ENCODE measurements around the gene CSTF1.
A peak's percentile ranks its signal among the peaks of the same experiment; 100 is the strongest.

CSTF1 gene

DNA sequence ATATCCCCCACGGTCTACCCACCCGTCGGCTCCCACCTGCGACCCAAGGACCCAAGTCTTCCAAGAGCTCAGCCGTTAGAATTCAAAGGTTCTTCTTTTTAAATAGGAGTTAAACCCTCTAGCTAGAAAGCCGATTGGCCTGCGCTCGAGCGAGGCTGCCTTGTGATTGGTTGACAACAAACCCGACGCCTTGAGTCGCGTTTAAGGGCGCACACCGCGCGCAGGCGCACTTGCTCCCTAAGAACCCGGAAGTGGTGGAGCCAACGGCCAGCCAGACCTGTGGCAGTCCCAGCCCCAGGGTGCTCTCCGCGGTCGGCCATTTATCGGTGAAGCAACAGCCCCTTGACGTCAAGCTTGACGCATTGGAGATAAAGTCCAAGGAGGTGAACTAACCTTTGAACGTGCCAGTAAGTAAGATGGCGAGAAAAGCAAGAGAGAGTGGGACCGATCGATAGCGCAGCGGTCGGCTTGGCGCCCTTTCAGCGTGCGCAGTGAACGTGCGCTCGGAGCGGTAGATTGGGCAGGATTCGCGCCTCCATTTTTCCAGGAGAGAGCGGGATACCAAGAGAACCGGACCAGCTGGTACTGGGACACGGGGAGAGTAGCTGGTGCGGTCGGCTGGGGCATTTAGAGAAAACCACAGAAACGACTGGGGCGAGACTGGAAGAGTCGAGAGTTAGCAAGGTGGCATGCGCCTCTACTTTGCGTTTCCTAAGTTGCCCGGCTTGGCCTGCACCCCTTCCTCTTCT lies at the start of gene CSTF1, which contains the start of gene AURKA:
Gene CSTF1 (plus strand): TSS at position 514 of the 749 bp plus-strand sequence. CDS start 2,908 bp downstream, outside the sequence.
Gene AURKA (minus strand): TSS at position 84 of the 749 bp plus-strand sequence. CDS start 4,018 bp downstream, outside the sequence.
- DNase-seq (ENCODE audit: low spot score), result peak; percentile 100

DNA sequence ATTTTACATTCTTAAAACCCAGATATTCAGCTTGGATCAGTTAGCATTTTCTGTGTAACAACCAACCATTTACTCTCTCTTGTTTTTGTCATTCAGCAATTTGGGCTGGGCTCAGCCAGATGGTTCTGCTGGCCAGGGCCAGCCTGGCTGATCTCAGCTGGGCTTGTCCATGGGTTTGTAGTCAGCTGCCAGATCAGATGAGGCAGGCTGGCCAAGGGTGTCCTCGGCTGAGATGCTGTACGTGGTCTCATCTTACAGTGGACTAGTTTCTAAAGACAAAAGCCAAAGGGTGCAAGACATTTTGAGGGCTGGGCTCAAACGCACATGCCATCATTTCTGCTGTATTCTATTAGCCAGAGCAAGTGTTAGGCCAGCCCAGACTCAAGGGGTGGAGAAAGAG lies 49.7 kb upstream of the CSTF1 start:
- DNase-seq (ENCODE audit: low spot score), result no peak

DNA sequence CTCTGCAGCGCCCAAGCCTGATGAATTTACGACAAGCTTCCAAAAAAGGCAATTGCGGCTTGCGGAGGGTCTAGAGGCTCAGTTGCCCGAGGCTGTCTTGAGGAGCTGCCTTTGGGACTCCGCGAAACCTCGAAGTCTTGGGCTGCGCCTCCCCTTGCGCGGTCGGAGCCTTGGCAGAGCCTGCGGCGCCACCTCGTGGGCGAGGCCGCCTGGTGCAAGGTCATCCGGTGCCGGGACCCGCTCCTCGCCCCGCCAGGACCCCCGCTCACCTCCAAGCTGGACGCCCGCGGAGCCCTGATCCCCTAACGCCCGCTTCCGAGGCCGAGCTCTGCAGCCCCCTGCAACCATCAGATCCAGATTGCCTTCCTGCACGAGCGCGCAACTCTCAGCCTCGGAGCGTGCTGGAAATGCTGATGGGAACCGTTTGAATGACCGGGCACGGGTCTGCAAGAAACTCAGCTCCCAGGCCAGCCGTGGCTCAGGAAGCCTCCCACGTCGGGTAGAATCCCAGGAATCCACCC lies 48.5 kb upstream of the CSTF1 start:
- DNase-seq (ENCODE audit: low spot score), result peak; percentile 81

DNA sequence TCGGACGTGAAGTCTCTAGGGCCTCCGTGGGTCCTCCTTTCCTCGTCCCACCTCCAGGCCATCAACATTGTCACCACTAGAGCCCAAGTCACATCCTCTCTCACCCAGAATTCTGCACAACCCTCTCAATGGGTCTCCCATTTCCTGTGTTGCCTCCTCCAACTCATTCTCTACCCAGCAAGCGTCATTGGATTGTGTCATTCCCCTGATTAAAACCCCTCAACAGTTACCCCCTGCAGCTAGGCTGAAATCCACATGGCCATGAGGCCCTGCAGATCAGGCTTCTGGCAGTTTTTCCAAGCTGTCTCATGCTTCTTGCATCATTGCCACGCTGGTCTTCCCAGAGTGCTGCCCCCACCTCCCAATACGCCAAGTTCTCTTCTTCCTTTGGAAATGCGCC lies 46.5 kb upstream of the CSTF1 start:
- no peak for DNase-seq (ENCODE audit: low spot score)

DNA sequence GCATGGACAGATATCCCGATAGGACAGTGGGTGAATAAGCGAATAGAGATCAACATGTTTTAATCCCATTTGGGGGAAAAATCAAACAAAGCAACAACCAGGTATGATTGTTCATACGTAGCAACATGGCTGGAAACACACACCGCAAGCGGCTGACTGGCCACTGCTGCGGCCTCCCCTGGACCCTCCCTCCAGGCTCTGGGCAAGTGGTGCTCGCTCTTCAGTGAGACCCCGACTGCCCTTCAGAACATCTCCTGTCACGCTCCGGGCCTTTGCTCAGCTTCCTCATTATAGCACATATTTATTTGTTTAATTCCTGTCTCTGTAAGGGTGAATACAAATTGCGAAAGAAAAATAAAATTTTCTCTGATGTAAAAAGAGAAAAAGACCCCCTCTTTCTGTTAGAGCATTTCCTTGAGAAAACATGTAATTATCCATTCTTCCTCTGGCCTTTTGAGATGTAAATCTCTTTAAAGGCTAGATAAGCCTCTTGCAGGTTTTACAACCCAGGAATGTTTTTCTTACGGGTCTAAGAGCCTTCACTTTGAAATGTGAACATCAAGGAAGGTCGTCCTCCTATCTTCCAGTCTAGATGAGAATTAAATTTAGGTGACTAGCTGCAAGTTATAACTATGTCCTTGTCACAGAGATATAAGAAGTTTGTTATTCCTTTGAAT lies 44.7 kb upstream of the CSTF1 start:
- DNase-seq (ENCODE audit: low spot score), result no peak

DNA sequence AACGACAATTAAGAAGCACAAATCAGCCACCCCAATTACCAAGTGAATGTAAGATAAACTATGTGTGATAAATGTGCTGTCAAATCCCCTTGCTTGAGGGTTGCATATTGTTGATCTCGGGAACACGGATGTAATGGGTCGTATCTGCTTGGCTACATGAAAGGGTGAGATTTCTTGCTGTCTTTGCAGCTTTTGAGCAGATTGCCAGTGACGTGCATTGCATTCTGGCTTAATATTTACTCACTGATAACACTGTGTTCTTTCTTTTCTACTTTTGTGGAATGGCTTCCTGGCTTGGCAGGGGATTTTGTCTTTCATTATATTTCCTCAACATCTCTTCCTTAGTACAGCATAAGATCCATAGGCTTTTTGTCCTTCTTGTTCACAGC lies 44.1 kb upstream of the CSTF1 start:
- no peak for DNase-seq (ENCODE audit: low spot score)

DNA sequence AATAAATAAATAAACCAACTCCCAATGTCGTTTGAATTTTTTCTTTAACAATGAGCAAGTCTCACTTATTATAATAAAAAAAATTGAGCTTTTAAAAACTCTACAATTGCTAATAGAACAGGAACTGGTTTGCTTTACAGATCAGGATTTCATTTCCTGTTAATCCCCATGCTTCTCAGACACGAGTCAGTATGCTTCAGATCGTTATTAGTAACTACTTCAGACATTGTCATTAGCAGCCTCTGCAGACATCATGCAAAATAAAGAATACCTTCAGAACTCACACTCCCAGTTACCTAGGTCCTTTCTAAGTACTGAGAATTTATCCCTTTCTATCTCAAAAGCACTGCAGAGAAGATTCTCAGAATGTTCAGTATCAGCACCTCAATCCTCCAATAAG lies 43.7 kb upstream of the CSTF1 start:
- DNase-seq (ENCODE audit: low spot score), result no peak

DNA sequence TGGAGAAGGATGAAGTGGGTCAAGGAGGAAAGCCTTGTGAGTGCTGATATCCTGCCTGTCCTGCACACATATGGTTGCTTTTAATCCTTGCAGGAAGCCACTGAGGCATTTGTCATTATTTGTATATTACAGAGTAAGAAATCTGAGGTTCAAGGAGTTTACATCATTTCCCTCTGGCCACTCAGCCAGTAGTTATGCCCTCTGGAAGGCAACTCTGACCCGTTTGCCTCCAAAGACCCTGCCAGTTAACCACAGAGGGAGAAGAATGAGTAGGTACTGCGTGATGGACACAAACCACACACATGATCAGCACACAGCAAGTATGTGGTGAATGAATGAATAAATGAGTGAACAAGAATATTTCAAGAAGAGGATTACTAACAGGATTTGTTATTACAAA lies 41.6 kb upstream of the CSTF1 start:
- no peak for DNase-seq (ENCODE audit: low spot score)

DNA sequence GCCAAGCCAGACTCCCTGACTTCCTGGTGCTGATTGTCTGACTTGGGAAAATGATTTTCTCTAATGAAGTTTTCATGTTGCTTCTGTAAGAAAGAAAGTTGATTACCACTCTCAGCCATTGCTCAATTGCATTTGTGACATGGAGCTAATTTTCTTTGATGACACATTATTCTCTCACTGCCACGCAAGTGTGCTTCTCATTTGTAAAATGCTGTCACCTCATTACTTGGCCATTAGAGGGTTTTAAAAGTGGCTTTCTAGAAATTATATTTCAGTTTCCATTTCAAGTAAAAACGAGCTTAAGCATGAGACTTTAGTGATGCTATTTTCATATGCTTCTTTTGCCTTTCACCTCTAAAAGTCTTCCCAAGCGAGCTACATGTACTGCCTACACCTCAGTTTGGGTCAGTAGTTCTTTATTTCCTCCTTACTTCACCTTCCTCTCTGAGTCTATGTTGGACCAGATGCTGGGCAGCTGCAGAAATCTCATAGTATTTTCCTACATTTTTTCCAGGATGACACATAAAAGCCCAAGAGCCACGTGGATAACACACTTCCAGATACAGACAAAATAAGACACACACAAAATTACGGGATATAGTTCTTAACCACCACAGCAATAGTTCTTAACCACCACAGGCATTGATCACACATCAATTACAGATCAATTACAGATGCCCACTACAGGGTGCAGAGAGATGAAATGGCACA lies 39.9 kb upstream of the CSTF1 start:
- DNase-seq (ENCODE audit: low spot score), result peak; percentile 36

DNA sequence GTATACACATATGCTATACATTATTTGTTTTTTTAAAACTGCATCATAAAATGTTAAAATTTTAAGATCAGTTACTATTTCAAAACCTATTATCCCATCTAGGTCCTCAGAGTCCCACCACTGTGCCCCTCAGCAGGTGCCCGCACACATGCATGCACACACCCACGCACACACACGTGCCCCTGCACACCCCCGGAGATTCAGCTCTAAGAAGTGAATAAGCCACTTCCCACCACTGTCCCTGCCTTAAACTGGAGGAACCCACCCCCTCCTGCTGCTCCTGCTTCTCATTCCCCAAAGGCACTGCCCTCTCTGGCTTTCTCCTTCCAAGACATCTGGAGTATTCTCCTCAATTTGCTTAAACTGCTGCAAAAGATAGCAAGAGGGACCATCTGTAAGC lies 39.1 kb upstream of the CSTF1 start:
- DNase-seq (ENCODE audit: low spot score), result no peak

DNA sequence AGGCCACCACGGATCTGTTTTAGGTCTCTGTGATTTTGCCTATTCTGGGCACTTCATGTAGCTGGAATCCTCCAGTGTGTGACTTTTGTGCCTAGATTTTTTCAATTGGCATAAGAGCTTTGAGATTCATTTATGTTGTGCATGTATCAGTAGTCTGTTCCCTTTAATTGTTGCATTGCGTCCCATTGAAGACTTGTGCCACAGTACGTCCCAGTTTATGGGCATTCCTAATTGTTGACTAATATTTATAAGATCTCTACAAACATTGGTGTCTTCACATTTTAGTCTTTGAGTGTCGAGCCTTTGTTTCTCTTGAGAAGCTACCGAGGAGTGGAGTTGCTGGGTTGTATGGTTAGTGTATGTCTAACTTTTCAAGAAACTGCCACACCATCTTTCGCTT lies 34.4 kb upstream of the CSTF1 start:
- DNase-seq (ENCODE audit: low spot score), result no peak

DNA sequence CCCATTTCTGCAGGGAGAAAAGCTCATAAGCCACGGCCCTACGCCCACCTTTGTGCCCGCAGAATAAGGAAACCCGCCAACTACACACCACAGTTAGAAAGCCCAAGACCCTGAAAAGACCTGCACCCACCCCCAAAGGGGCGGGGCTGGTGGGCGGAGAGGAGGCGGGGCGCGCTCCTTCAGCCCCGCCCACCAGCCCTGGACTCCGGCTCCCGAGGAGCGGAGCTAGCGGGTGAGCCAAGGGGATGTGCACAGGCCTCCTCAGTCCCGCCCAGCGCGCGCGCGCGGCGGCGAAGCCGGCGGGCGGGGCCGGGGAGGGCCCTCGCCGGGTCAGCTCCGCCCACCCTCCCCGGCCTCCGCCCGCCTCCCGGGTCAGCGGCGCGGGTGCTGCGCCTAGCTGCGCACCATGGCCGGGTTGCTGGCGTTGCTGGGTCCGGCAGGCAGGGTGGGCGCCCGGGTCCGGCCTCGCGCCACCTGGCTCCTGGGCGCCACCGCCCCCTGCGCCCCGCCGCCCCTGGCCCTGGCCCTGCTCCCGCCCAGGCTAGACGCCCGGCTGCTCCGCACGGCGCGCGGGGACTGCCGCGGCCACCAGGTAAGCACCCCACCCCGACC lies 33.7 kb upstream of the CSTF1 start, which contains the start of gene FAM210B:
Gene FAM210B (plus strand): TSS at position 375 of the 612 bp plus-strand sequence. CDS start 32 bp downstream, at position 407.
- peak; percentile 99 for DNase-seq (ENCODE audit: low spot score)

DNA sequence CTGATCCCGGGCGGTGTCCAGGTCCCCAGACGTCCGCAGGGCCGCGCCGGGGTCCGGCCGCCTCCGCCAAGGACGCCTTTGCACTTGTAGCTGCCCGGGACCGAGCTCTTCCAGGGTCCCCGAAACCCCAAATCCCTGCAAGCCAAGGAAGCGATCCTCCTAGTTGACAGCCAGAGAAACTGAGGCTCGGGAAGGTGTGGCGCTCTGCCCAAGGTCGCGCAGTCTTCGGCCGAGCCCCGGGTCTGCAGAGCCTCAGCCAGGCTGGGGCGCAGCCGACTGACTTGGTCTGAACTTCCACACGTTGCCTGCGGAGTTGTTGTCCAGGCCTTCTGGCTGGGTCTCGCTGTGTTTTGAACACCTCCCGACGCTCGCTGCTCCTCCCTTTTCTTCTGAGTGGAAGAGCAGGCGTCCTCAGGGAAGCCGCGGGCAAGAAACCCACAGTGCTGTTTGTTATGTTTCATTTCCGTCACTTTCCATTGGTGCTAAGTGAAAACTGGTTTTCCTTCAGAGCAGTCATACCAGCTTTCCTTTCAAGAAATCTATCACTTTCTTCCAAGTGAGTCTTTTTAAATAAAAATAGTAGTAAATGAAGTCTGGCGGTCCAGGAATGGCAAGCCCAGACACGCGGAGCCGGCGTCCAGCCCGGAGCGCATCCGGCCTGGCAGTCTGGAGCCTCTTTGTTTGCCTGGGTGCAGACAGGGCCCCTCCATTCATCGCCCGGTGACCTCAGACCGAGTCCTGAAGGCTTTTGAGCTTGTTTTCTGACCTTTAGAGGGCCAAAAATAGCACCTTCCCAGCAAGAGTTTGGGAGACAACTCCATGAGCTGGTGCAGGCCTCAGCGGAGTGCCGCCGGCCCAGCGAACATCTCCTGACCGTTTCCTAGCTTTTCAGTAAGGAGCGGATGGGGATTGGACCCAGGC lies 33.0 kb upstream of the CSTF1 start:
- DNase-seq (ENCODE audit: low spot score), result peak; percentile 77

DNA sequence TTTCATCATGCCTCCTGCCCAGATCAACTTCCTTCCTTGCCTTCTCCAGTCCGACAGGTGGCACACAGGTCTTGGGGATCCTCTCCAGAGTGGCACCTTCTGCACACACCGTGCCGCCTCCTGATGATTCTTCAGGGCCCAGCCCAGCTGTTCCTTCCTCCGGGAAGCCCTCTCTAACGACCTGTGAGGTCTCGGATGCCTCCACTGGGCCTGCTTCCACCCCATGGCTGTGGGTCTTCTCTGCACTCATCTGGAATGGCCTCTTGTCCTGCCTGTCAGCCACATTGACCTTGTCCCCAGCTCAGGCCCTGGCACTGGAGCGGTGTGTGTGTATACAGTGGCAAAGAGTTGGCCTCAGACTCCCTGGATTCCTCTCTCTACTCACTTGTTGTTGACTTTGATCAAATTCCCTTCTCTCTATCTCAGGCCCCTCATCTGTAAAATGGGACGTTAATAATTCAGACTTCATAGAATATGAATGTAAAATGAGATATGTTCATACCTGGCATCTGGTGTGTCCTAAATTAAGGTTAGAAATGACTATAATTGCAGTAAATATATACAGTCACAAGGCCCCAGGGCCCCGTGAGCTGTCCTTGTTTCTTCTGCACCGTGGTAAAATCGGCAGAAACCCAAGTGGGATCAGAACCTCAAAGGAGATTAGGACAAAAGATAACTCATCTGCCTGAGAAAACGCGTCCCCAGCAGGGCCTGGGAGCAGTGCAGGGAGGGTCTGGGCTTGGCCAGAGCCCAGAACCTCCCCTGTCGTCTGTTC lies 32.1 kb upstream of the CSTF1 start:
- DNase-seq (ENCODE audit: low spot score), result no peak

DNA sequence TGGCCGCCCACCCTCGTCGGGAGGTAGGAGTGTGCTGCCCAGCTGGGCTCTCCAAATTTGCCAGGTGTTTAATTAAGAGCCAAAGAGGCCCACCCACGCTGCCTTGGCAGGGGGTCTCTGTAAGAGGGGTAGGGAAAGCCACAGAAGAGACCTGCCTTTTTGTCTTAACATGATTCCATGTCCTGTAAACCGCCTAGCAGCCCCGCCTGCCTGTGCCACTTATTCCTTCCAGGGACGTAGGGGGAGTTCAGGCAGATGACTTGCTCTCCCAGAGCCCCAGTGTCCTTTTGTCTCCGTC lies 31.6 kb upstream of the CSTF1 start:
- no peak for DNase-seq (ENCODE audit: low spot score)

DNA sequence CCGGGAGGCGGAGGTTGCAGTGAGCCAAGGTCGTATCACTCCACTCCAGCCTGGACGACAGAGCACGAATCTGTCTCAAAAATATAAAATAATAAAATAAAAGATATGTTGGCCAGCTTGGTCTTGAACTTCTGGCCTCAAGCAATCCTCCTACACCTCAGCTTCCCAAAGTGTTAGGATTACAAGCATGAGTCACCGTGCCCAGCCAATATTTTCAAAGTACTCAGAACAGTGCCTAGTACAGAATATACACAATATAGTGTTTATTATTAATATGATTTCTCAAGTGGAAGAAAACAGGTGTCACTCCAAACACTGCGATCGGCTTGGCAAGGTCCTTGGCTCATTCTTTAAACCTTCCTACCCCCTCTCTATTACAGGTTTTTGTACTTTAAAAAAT lies 30.5 kb upstream of the CSTF1 start:
- no peak for DNase-seq (ENCODE audit: low spot score)

DNA sequence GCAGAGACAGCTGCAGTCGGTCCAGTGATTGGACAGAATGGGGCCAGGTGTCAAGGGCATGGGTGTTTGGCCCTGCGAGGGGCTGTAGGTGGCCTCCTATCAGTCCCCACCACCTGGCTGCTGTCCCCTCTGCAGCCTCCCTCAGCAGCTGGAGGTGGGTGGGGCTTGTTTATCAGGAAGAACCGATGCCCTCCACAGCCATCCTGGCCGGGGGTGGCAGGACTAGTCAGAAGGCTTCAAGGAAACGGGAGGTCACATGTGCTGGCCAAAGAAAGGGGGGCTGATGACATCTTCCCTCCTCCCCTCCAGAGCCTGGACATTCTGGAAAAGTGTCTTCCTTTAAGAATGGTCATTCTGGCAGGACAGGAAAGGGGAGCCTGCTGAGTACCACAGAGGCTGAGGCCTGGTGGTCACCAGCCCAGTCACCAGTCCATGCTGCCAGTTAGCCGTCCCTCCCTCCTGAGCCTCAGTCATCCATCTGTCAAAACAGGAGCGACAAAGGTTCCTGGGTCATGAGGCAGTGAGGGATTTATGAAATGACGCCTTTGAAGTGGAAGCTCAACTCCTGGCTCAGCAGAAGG lies 29.5 kb upstream of the CSTF1 start:
- no peak for DNase-seq (ENCODE audit: low spot score)

DNA sequence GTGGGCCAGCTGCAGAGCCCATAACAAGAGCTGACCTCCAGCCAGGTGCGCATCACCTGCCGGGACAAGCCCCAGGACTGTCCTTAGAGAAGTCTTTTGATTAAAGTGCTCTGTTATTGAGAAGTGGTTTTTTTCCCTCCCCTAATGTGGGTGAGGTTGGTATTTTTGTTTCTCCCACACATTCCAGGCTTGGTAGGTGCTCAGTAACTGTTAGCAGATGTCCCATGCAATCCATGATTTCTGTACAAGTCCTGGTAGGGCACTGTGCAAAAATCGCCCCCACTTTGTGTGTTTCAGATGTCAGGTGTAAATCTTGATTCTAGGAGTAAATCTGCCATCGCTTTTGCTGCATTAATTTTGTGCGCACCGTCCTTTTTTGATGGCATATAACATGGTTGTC lies 29.0 kb upstream of the CSTF1 start:
- DNase-seq (ENCODE audit: low spot score), result no peak

DNA sequence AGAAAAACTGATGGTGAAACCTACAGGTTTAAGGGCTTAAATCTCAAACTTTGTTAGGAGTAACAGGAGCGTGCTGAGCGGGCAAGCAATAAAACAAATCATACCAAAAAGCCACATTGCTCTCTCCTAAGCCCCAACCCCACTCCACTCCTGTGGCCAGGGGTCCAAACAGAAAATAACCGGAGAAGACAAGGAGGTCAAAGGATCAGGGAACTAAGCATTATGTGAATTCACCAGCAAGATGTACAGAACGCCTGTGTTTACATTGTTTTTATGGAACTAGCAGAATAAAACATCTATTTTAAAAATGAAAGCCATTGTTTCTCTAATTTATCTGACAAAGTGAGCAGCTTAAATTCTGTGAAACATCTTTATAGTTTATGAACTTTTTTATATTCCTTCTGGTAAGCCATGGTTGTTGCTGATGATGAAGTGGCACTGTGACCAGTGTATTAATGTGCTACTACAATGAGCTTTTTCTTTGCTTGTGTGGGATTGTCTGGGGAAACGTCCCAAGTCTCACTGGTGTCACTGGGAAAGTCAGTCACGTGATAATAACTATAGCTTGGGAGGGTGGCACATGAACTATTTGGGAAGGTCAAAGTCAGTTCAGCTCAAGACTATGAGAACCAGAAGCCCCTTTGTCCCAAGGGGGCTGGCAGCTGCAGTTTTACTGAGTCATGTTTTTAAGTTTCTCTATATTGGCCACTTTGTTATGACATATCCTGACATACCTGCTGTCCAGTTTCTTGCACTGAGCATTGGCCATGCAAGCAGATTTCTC lies 23.9 kb upstream of the CSTF1 start:
- DNase-seq (ENCODE audit: low spot score), result no peak

All from GM03348 (cell line).